MM.1S (cell line): ENCODE data around the gene TBCCD1.

ENCODE experiments used
- DNase-seq: peaks from one replicate; pipeline ENCODE4 v3.0.0-alpha.2; 2015
- H2AFZ ChIP-seq: fragments of 300-600 bp; sonication (generic); 2 replicates; pipeline ENCODE4 v1.6.0; 2016; ENCODE audit warnings: antibody characterized with exemption, low read length
- H3F3A ChIP-seq: fragments of 300-600 bp; sonication (generic); 2 replicates; pipeline ENCODE4 v1.6.1; 2016; ENCODE audit warnings: mild to moderate bottlenecking, antibody characterized with exemption, low read length, moderate library complexity, mixed read lengths; ENCODE audit not compliant: insufficient read depth
- H3K27ac ChIP-seq: fragments of 300-600 bp; sonication (generic); 2 replicates; pipeline ENCODE4 v1.5.1; 2016; ENCODE audit warnings: mild to moderate bottlenecking, low read length
- H3K27me3 ChIP-seq: fragments of 300-600 bp; sonication (generic); replicated peaks from 2 replicates; pipeline ENCODE4 v1.6.0; 2016; ENCODE audit warnings: low read length; ENCODE audit not compliant: insufficient read depth
- H3K36me3 ChIP-seq: fragments of 300-600 bp; sonication (generic); replicated peaks from 2 replicates; pipeline ENCODE4 v1.6.1; 2016; ENCODE audit warnings: mild to moderate bottlenecking, low read length, mixed read lengths; ENCODE audit not compliant: insufficient read depth
- H3K4me1 ChIP-seq: fragments of 300-600 bp; sonication (generic); 2 replicates; pipeline ENCODE4 v1.6.1; 2016; ENCODE audit warnings: low read length, mixed read lengths
- H3K4me2 ChIP-seq: fragments of 300-600 bp; sonication (generic); 2 replicates; pipeline ENCODE4 v1.6.0; 2016; ENCODE audit warnings: low read depth, low read length
- H3K4me3 ChIP-seq: fragments of 300-600 bp; sonication (generic); 2 replicates; pipeline ENCODE4 v1.5.1; 2016; ENCODE audit warnings: low read length, mixed read lengths
- H3K79me2 ChIP-seq: fragments of 300-600 bp; sonication (generic); 2 replicates; pipeline ENCODE4 v1.6.1; 2016; ENCODE audit warnings: mixed run types, low read length, mixed read lengths
- H3K9ac ChIP-seq: fragments of 300-600 bp; sonication (generic); 2 replicates; pipeline ENCODE4 v1.6.1; 2016; ENCODE audit warnings: low read length, mixed read lengths
- H3K9me2 ChIP-seq: fragments of 300-600 bp; sonication (generic); replicated peaks from 2 replicates; pipeline ENCODE4 v1.6.1; 2016; ENCODE audit warnings: mild to moderate bottlenecking, low read length, mixed read lengths; ENCODE audit not compliant: insufficient read depth
- H3K9me3 ChIP-seq: fragments of 300-600 bp; sonication (generic); replicated peaks from 2 replicates; pipeline ENCODE4 v1.6.1; 2016; ENCODE audit warnings: mild to moderate bottlenecking, low read length, mixed read lengths; ENCODE audit not compliant: insufficient read depth
- H4K20me1 ChIP-seq: fragments of 300-600 bp; sonication (generic); 2 replicates; pipeline ENCODE4 v1.6.1; 2016; ENCODE audit warnings: mild to moderate bottlenecking, low read length, moderate library complexity, mixed read lengths; ENCODE audit not compliant: insufficient read depth
- EZH2 ChIP-seq: fragments of 300-600 bp; sonication (generic); optimal IDR thresholded peaks from 2 replicates; pipeline ENCODE3; 2017; ENCODE audit warnings: low read depth, mild to moderate bottlenecking, antibody characterized with exemption, low read length, mixed read lengths
- EZH2phosphoT487 ChIP-seq: fragments of 300-600 bp; sonication (generic); IDR thresholded peaks from 2 replicates; pipeline ENCODE4 v1.6.1; 2018; ENCODE audit warnings: antibody characterized with exemption, low read length
- TF ChIP-seq, protein P1 (sequence below): fragments of 300-600 bp; sonication (generic); IDR thresholded peaks from 2 replicates; pipeline ENCODE4 v1.5.1; 2016; ENCODE audit warnings: antibody characterized with exemption, low read length, mixed read lengths

Gene TBCCD1

DNA sequence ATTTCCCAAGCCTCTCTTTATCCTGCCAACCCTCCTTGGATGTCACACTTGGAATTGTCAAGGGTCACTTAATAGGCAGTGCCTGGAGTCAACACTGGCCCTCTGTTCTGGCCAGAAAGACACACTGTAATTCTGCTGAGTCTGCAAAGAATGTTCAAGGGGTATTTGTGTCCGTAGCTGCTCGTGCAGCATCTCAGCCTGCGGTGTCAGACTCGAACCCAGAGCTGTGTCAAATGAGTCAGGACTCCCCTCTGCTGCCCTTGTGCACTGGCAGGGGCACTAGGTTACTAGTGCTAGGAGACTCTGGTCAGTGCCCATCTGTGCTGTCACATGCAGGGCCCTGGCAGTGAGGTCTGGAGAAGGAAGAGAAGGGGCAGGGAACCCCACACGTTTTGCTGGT, 44.9 kb upstream of the TBCCD1 start:
- Histone ChIP-seq H3K9me2 (no peaks in the 10 kb centered on the region), H3K4me1 (peaks cover 38% of the 10 kb centered on the region), H2AFZ (no peak overlapping the region), H3K4me2 (no peak overlapping the region), H3F3A (peaks cover 31% of the 10 kb centered on the region), H3K4me3 (no peak overlapping the region), H3K27me3 (no peaks in the 10 kb centered on the region), H4K20me1 (no peaks in the 10 kb centered on the region), H3K79me2 (no peaks in the 10 kb centered on the region), H3K9ac (no peak overlapping the region), H3K9me3 (no peaks in the 10 kb centered on the region), H3K27ac (no peak overlapping the region), H3K36me3 (no peaks in the 10 kb centered on the region)
- DNase-seq = no peak
- TF ChIP-seq, protein P1, sequence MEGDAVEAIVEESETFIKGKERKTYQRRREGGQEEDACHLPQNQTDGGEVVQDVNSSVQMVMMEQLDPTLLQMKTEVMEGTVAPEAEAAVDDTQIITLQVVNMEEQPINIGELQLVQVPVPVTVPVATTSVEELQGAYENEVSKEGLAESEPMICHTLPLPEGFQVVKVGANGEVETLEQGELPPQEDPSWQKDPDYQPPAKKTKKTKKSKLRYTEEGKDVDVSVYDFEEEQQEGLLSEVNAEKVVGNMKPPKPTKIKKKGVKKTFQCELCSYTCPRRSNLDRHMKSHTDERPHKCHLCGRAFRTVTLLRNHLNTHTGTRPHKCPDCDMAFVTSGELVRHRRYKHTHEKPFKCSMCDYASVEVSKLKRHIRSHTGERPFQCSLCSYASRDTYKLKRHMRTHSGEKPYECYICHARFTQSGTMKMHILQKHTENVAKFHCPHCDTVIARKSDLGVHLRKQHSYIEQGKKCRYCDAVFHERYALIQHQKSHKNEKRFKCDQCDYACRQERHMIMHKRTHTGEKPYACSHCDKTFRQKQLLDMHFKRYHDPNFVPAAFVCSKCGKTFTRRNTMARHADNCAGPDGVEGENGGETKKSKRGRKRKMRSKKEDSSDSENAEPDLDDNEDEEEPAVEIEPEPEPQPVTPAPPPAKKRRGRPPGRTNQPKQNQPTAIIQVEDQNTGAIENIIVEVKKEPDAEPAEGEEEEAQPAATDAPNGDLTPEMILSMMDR = no peak
- no peak for TF ChIP-seq EZH2
- no peak for TF ChIP-seq EZH2phosphoT487

DNA sequence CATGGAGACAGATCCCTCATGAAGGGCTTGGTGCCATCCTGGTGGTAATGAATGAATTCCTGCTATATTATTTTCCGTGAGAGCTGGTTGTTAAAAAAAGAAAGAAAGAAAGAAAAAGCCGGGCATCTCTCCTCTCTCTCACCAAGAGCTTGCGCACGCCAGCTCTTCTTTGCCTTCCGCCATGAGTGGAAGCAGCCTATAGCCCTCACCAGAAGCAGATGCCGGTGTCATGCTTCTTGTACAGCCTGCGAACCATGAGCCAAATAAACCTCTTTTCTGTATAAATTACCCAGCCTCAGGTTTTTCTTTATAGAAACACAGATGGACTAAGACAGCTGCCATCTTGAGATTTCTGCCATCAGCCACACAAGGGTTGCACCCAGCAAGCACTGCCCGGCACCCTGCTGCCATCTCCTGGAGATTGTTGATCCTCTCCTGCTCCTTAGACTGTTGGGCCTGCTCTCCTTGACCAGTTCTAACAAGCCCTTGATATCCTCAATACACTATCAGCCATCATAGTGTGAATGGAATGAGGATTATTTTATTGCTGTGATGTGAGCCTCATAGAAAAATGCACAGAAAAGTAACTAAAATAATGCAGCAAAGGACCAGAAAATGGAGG, 42.2 kb upstream of the TBCCD1 start:
- Histone ChIP-seq H3K27me3 (no peaks in the 10 kb centered on the region), H3K9me3 (no peaks in the 10 kb centered on the region), H3K36me3 (no peaks in the 10 kb centered on the region), H3K4me2 (peak overlapping the region; percentile 51), H3K9ac (no peak overlapping the region), H3K9me2 (no peaks in the 10 kb centered on the region), H3K79me2 (no peaks in the 10 kb centered on the region), H3F3A (peaks cover 15% of the 10 kb centered on the region), H3K4me1 (peaks cover 24% of the 10 kb centered on the region), H3K4me3 (no peak overlapping the region), H2AFZ (peak overlapping the region; percentile 59), H4K20me1 (no peaks in the 10 kb centered on the region), H3K27ac (peak overlapping the region; percentile 50; the same call in 1 of the 2 replicates)
- peak; percentile 47 for DNase-seq
- TF ChIP-seq EZH2 (no peak), EZH2phosphoT487 (no peak)
- TF ChIP-seq, protein P1 = peak; percentile 43

DNA sequence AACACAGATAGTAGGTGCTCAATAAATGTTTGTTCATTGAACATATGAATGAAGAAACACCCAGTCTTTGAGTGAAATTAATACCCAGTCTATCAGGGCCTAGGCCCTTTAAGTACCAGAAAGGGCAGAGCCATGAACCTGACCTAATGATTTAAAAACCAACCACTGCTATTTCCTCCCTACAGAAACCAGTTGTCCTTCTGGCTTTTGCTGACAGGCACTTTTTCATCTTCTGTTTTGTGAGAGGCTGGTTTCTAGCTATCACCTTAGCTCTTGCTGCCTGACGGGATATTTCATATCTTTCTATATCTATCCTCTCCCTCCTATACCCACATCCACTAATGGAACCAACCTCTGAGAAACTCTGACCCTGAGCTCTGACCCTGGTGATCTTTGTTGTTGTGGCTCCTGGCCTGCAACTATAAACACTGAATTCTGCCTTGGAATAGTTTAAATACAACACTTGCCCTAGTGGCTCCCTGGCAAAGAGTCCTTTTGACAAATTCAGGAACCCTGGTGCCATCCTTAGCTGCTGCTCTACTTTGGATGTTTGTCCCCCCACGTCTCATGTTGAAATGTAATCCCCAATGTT, 41.6 kb upstream of the TBCCD1 start:
- Histone ChIP-seq H2AFZ (peak overlapping the region; percentile 59), H3K9ac (no peak overlapping the region), H3K36me3 (no peaks in the 10 kb centered on the region), H3K27me3 (no peaks in the 10 kb centered on the region), H3K4me1 (peaks cover 19% of the 10 kb centered on the region), H3K9me3 (no peaks in the 10 kb centered on the region), H3K79me2 (no peaks in the 10 kb centered on the region), H4K20me1 (no peaks in the 10 kb centered on the region), H3K4me3 (no peak overlapping the region), H3K27ac (peak overlapping the region; percentile 50; the same call in 1 of the 2 replicates), H3K9me2 (no peaks in the 10 kb centered on the region), H3K4me2 (peak overlapping the region; percentile 51), H3F3A (peaks cover 10% of the 10 kb centered on the region)
- TF ChIP-seq, protein P1 = no peak
- TF ChIP-seq EZH2 (no peak), EZH2phosphoT487 (no peak)
- peak; percentile 91 for DNase-seq
